ENCODE results near the gene HMGXB4. TPM values are rescaled to one million over a fixed set of nuclear protein-coding genes. Genes with fewer than 3 reads are reported as not detected.
"Not testable (repeated sequence)": the region's sequence is repeated elsewhere in the genome, so short reads cannot be mapped to it uniquely, and the experiment has no call there.

Gene HMGXB4
- 12.6 and 13.9 TPM in 2 replicates for total RNA-seq (2014; rRNA removed; shearing (Covaris generic))
- 23.7 and 37.4 TPM in 2 replicates for polyA plus RNA-seq (2015; cell fraction: cytosol; rRNA removed)
- 50.3 and 53.0 TPM in 2 replicates for polyA plus RNA-seq (2015; cell fraction: nucleus; rRNA removed)

DNA sequence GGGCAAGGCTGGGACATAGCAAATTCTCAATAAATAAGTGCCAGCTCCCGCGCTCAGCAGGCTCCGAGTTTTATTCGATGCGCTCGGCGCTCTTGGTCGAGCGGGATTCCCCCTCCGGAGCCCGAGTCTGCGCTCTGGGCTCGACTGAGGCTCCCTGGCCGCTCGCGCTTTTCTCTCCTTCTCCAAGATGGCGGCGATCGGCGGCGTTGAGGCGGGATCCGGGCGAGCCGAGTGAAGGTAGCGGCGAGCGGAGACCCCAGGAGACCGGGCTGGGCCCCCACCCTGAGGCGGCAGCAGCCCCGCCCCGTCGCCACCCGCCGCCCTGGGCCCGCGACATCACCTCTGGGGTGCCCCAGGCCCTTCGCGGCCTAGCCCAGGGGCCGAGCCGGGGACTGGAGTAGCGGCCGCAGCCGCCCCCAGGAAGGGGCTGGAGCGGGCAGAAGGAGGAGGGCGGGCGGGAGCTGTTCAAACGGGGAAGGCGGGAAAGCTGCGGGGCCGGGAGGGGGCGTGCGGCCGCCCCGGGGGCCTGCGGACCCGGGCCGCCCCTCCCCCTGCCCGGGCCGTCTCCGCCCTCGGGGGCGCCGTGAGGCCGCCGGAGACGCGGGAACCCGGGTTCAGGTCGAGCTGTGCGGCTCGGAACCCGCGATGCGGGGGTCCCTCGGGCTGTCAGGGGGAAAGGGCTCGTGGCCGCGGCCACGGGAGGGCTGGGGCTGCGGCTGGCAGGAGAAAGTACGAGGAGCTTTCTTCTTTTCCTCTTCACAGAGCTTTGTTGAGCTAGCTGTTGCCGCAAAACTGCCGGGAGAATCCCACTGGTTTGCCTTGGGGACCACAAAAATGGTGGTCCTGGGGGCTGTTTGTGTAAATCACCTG lies at the start of gene HMGXB4:
Gene HMGXB4 (plus strand): TSS at position 173 of the 870 bp plus-strand sequence. CDS start 4,898 bp downstream, outside the sequence.
- peak; percentile 75 for DNase-seq (ENCODE audit: low read depth)

DNA sequence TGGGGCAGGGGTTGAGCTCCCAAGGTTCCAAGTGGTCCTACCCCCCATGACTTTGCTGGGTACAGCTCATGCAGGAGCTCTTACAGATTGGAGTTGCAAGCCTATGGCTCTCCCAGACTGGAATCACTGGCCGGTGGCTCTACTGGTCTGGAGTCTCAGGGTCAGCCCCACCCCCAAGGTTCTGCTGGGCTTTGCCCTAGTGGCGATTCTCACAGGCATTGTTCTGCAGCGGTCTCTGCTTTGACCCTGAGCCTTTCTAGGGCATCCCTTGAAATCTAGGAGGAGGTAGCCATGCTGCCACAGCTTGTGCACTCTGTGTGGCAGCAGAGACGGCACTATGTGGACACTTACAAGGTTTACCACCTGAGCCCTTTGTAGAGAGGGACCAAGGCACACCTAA lies 49.3 kb upstream of the HMGXB4 start:
- DNase-seq (ENCODE audit: low read depth): no peak

GRCh38 chr22:35209203-35209602 lies 48.1 kb upstream of the HMGXB4 start:
- DNase-seq (ENCODE audit: low read depth): no peak

GRCh38 chr22:35212009-35212408 lies 45.3 kb upstream of the HMGXB4 start:
- DNase-seq (ENCODE audit: low read depth): peak; percentile 53

DNA sequence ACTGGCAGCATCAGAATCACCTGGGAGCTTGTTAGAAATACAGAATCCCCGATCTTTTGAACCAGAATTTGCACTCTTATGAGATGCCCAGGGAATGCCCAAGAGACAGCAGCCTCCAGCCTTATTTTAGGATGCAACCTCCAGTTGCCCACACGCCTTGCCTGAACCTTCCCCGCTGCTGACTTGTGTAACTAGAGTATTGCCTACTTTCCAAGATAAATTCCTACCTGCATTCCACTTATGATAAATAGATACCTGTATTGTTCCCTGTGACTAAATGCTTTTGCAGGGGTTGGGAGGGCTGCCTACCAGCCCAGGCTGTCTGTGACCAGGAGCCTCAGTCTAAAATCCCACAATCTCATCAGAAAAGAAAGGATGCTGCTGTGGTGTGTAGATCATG lies 44.3 kb upstream of the HMGXB4 start:
- no peak for DNase-seq (ENCODE audit: low read depth)

- DNase-seq (ENCODE audit: low read depth): no peak
These were observed 42.3 kb upstream of the HMGXB4 start for GRCh38 chr22:35214968-35215367.

- DNase-seq (ENCODE audit: low read depth): no peak
These were observed 41.3 kb upstream of the HMGXB4 start for GRCh38 chr22:35215993-35216392.

DNA sequence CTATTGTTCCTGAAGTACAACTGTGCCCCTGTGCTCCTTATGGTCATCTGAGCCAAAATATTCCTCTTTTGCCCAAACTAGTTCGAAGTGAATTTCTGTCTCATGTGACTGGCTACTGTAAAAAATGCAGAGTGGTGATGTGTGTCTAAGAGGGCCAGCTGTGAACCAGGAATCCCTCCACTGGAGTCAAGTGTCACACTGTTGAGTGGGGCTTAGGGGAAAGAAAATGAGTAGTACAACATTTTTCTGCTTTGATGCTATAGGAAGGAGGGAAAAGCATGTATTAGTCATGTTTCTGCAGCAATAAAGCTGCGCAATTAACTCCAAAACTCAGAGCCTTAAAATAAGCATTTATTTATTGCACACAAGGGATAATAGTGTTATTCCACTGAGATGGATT lies 39.8 kb upstream of the HMGXB4 start:
- no peak for DNase-seq (ENCODE audit: low read depth)

- peak; percentile 60 for DNase-seq (ENCODE audit: low read depth)
These were observed 39.2 kb upstream of the HMGXB4 start for GRCh38 chr22:35218079-35218478.

- peak; percentile 89 for DNase-seq (ENCODE audit: low read depth)
These were observed 38.3 kb upstream of the HMGXB4 start for GRCh38 chr22:35219012-35219411.

GRCh38 chr22:35220221-35220620 lies 37.1 kb upstream of the HMGXB4 start:
- DNase-seq (ENCODE audit: low read depth): peak; percentile 20

GRCh38 chr22:35225010-35225409 lies 32.3 kb upstream of the HMGXB4 start:
- DNase-seq (ENCODE audit: low read depth): no peak

- no peak for DNase-seq (ENCODE audit: low read depth)
These were observed 30.2 kb upstream of the HMGXB4 start for GRCh38 chr22:35226958-35227647.

DNA sequence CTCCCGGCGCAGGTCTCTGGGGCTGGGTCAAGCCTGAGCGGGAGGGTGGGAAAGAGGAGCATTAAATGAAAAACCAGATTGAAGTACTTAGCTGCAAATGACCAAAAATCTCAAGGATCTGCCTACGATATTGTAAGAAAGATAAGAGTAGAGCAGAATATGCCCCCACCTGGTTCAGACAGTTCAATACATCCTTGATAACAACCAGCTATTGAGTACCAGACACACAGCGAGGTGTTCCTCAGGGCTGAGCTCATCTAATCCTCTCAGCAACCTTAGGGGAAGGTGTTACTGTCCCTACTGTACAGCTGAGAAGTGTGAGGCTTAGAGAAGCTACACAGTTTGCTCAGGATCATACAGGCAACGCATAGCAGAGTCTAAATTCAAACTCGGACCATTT lies 27.4 kb upstream of the HMGXB4 start:
- DNase-seq (ENCODE audit: low read depth): peak; percentile 11

DNA sequence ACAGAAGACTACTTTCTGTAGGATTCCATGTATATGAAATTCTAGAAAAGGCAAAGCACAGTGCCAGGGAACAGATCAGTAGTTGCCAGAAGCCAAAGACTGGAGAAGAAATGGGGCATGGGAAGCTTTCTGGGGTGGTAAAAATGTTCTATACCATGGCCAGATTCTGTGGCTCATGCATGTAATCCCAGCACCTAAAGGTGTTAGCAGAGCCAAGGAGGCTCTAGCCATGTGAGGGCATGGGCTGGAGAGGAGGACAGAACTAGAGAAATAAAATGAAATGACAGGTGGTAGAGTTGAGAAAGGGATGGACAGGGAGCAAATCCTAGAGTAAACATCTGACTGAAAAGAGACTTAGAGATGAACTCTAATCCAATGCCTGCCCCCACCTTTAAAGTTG lies 26.9 kb upstream of the HMGXB4 start:
- peak; percentile 10 for DNase-seq (ENCODE audit: low read depth)

DNA sequence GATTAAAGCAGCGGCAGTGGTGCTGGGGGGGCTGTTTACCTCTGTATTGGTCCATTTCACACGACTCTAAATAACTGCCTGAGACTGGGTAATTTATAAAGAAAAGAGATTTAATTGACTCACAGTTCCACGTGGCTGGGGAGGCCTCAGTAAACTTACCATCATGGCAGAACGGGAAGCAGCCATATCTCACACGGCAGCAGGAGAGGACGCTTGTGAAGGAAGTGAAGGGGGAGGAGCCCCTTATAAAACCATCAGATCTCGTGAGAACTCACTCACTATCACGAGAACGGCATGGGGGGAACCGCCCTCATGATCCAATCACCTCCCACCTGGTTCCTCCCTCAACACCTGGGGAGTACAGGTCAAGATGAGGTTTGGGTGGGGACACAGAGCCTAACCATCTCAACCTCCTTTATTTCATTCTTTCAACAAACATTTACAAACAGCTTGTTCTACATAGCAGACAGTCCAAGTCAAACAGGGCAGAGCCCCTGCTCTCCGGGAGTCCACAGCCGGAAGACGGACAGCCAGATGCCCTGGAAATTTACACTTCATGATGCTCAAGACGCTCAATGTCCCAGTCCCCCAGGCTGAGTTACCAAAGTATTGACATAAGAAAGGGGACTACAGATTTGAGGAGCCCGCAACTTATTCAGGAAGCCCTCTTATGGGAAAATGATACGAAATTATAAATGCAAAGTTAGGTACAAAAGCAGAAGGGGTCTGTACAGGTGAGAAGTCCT lies 26.3 kb upstream of the HMGXB4 start:
- DNase-seq (ENCODE audit: low read depth): peak; percentile 81

DNA sequence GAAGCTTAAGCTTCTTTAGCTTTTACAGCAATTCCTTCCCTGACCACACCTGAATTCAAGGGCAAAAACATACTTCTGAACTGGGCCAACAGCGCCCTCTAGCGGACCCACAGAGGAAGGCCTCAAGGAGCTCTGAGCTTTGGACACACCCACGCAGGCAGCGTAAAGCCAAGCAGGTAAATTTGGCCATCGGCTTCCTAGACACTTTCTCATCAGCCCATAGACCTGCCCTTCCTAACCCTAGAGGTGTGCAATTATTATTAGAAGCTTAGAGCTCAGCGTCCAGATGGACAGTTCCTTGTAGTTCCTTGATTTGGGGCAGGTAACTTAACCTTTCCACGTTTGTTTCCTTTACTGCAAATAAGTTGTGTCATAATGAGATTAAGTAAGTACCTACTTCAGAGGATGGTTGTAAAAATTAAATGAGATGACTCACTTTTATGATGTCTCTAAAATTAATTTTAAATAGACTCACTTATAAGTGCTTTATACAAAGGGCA lies 25.7 kb upstream of the HMGXB4 start:
- DNase-seq (ENCODE audit: low read depth): peak; percentile 67

DNA sequence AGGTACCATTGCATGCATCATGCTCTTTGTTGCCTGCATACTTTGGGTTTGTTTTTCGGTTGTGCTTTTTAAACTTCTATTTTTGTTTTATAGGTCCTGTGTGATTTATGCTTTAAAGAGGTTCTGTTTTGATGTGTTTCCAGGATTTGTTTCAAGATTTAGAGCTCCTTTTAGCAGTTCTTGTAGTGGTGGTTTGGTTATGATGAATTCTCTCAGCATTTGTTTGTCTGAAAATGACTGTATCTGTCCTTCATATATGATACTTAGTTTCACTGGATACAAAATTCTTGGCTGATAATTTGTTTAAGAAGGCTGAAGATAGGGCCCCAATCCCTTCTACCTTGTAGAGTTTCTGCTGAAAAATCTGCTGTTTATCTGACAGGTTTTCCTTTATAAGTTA lies 18.5 kb upstream of the HMGXB4 start:
- DNase-seq (ENCODE audit: low read depth): not testable (repeated sequence)

DNA sequence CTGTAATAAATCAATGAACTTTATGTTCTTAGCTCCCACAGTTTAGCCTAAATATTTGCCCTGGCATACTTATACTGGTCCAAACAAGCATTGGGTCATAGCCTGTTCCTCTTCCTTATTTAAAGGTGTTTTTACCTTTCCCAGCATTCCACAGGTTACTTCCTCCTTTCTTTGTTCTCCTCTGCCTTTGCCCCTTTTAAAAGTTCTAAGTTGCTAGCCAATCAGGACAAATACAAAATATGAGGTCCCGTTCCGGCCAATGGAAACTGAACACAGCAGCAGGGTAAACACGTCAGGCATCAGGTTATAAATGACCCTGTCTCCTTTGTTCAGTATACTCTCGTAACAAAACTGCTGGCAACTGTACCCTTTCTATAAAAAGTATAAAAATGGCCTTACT lies 12.8 kb upstream of the HMGXB4 start:
- DNase-seq (ENCODE audit: low read depth): not testable (repeated sequence)

- DNase-seq (ENCODE audit: low read depth): no peak
These were observed 7.1 kb upstream of the HMGXB4 start for GRCh38 chr22:35250156-35250555.

DNA sequence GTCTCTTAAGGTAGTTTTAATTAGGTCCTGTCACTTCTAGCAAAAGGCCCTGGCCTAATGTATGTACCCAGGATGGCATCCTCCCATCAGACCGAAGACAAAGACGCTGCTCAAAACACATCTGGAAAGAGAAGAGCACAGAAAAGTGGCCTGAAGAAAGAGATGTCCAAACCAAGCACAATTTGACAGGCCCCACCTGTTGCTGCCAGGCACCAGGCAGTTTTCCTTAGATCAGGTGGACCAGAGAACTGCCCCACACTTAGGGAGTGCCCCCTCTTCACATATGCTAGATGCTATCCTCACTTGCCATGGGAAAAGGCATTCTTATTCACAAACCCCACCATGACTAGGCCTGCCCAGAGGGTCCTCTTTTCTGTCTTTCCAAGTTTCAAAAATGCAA lies 3.3 kb upstream of the HMGXB4 start:
- DNase-seq (ENCODE audit: low read depth): no peak

GRCh38 chr22:35257002-35257320 lies 332 bp upstream of the HMGXB4 start:
- no peak for DNase-seq (ENCODE audit: low read depth)
